ENCODE measurements around the gene NUP37.

NUP37 gene

GRCh38 chr12:102061096-102061559, 58.8 kb downstream of the NUP37 start:
- Histone ChIP-seq H3K9me3 (ENCODE audit: control insufficient read depth, low read length) (no peaks in the 10 kb centered on the region), H3K4me3 (ENCODE audit: extremely low read depth, insufficient read depth, low read length, poor library complexity, severe bottlenecking) (peak overlapping the region; percentile 79), H3K36me3 (ENCODE audit: control insufficient read depth, insufficient read depth, low read length) (peaks cover 6% of the 10 kb centered on the region), H3K27ac (ENCODE audit: low read depth, low read length, severe bottlenecking) (no peak overlapping the region), H3K4me1 (ENCODE audit: control insufficient read depth, insufficient read depth, low read length, poor library complexity, severe bottlenecking) (peaks cover 4% of the 10 kb centered on the region)
- 82% methylated on average over 8 of the region's 9 CpGs for WGBS, 2 experiments (ENCODE audit: insufficient coverage in 2 of 2)

- Histone ChIP-seq H3K27ac (ENCODE audit: low read depth, low read length, severe bottlenecking) (no peak overlapping the region), H3K4me1 (ENCODE audit: control insufficient read depth, insufficient read depth, low read length, poor library complexity, severe bottlenecking) (peaks cover 4% of the 10 kb centered on the region), H3K4me3 (ENCODE audit: extremely low read depth, insufficient read depth, low read length, poor library complexity, severe bottlenecking) (no peak overlapping the region), H3K36me3 (ENCODE audit: control insufficient read depth, insufficient read depth, low read length) (peaks cover 6% of the 10 kb centered on the region), H3K9me3 (ENCODE audit: control insufficient read depth, low read length) (no peaks in the 10 kb centered on the region)
Observed at GRCh38 chr12:102059343-102059742, 60.6 kb downstream of the NUP37 start.

- peaks cover 6% of the 10 kb centered on the region for H3K36me3 ChIP-seq (ENCODE audit: control insufficient read depth, insufficient read depth, low read length)
- 88 to 100% methylated on average over 1 to 3 of the region's 4 CpGs for WGBS, 2 experiments (ENCODE audit: insufficient coverage in 2 of 2)
- H3K27ac ChIP-seq (ENCODE audit: low read depth, low read length, severe bottlenecking) = no peak overlapping the region
Observed at GRCh38 chr12:102054345-102054744, 65.6 kb downstream of the NUP37 start.

GRCh38 chr12:102053062-102053349, 66.9 kb downstream of the NUP37 start:
- no peak overlapping the region for H3K4me3 ChIP-seq (ENCODE audit: extremely low read depth, insufficient read depth, low read length, poor library complexity, severe bottlenecking)
- no peaks in the 10 kb centered on the region for H3K9me3 ChIP-seq (ENCODE audit: control insufficient read depth, low read length)
- no peak overlapping the region for H3K27ac ChIP-seq (ENCODE audit: low read depth, low read length, severe bottlenecking)
- H3K36me3 ChIP-seq (ENCODE audit: control insufficient read depth, insufficient read depth, low read length) = peaks cover 6% of the 10 kb centered on the region
- H3K4me1 ChIP-seq (ENCODE audit: control insufficient read depth, insufficient read depth, low read length, poor library complexity, severe bottlenecking) = no peaks in the 10 kb centered on the region

More at GRCh38 chr12:102054345-102054744, 65.6 kb downstream of the NUP37 start:
- Histone ChIP-seq H3K4me3 (ENCODE audit: extremely low read depth, insufficient read depth, low read length, poor library complexity, severe bottlenecking) (no peak overlapping the region), H3K9me3 (ENCODE audit: control insufficient read depth, low read length) (no peaks in the 10 kb centered on the region), H3K4me1 (ENCODE audit: control insufficient read depth, insufficient read depth, low read length, poor library complexity, severe bottlenecking) (peaks cover under 1% of the 10 kb centered on the region)

GRCh38 chr12:102052192-102053061, 67.5 kb downstream of the NUP37 start:
- Histone ChIP-seq H3K9me3 (ENCODE audit: control insufficient read depth, low read length) (no peaks in the 10 kb centered on the region), H3K36me3 (ENCODE audit: control insufficient read depth, insufficient read depth, low read length) (peaks cover 6% of the 10 kb centered on the region), H3K4me3 (ENCODE audit: extremely low read depth, insufficient read depth, low read length, poor library complexity, severe bottlenecking) (no peak overlapping the region), H3K4me1 (ENCODE audit: control insufficient read depth, insufficient read depth, low read length, poor library complexity, severe bottlenecking) (no peaks in the 10 kb centered on the region), H3K27ac (ENCODE audit: low read depth, low read length, severe bottlenecking) (no peak overlapping the region)
- 90 to 93% methylated on average over 3 to 4 of the region's 4 CpGs for WGBS, 2 experiments (ENCODE audit: insufficient coverage in 2 of 2)

- H3K9me3 ChIP-seq (ENCODE audit: control insufficient read depth, low read length) = no peaks in the 10 kb centered on the region
- no peak overlapping the region for H3K27ac ChIP-seq (ENCODE audit: low read depth, low read length, severe bottlenecking)
- H3K4me3 ChIP-seq (ENCODE audit: extremely low read depth, insufficient read depth, low read length, poor library complexity, severe bottlenecking) = no peak overlapping the region
- no CpG with 5 or more reads among the region's 1 CpG for WGBS, 2 experiments (ENCODE audit: insufficient coverage in 2 of 2)
- no peaks in the 10 kb centered on the region for H3K4me1 ChIP-seq (ENCODE audit: control insufficient read depth, insufficient read depth, low read length, poor library complexity, severe bottlenecking)
- no peaks in the 10 kb centered on the region for H3K36me3 ChIP-seq (ENCODE audit: control insufficient read depth, insufficient read depth, low read length)
Observed at GRCh38 chr12:102051431-102051965, 68.4 kb downstream of the NUP37 start.

- Histone ChIP-seq H3K27ac (ENCODE audit: low read depth, low read length, severe bottlenecking) (no peak overlapping the region), H3K9me3 (ENCODE audit: control insufficient read depth, low read length) (no peaks in the 10 kb centered on the region), H3K4me3 (ENCODE audit: extremely low read depth, insufficient read depth, low read length, poor library complexity, severe bottlenecking) (no peak overlapping the region), H3K36me3 (ENCODE audit: control insufficient read depth, insufficient read depth, low read length) (no peaks in the 10 kb centered on the region), H3K4me1 (ENCODE audit: control insufficient read depth, insufficient read depth, low read length, poor library complexity, severe bottlenecking) (no peaks in the 10 kb centered on the region)
- no CpG with 5 or more reads among the region's 1 CpG for WGBS, 2 experiments (ENCODE audit: insufficient coverage in 2 of 2)
Observed at GRCh38 chr12:102050660-102051430, 69.1 kb downstream of the NUP37 start.

- Histone ChIP-seq H3K36me3 (ENCODE audit: control insufficient read depth, insufficient read depth, low read length) (peaks cover 5% of the 10 kb centered on the region), H3K4me3 (ENCODE audit: extremely low read depth, insufficient read depth, low read length, poor library complexity, severe bottlenecking) (no peak overlapping the region), H3K27ac (ENCODE audit: low read depth, low read length, severe bottlenecking) (no peak overlapping the region), H3K4me1 (ENCODE audit: control insufficient read depth, insufficient read depth, low read length, poor library complexity, severe bottlenecking) (no peaks in the 10 kb centered on the region), H3K9me3 (ENCODE audit: control insufficient read depth, low read length) (no peaks in the 10 kb centered on the region)
- 88 to 100% methylated on average over 1 of the region's 1 CpG for WGBS, 2 experiments (ENCODE audit: insufficient coverage in 2 of 2)
Observed at GRCh38 chr12:102043928-102044327, 76.0 kb downstream of the NUP37 start.

- Histone ChIP-seq H3K4me3 (ENCODE audit: extremely low read depth, insufficient read depth, low read length, poor library complexity, severe bottlenecking) (no peak overlapping the region), H3K27ac (ENCODE audit: low read depth, low read length, severe bottlenecking) (no peak overlapping the region), H3K36me3 (ENCODE audit: control insufficient read depth, insufficient read depth, low read length) (no peaks in the 10 kb centered on the region), H3K9me3 (ENCODE audit: control insufficient read depth, low read length) (no peaks in the 10 kb centered on the region), H3K4me1 (ENCODE audit: control insufficient read depth, insufficient read depth, low read length, poor library complexity, severe bottlenecking) (no peaks in the 10 kb centered on the region)
- no CpG with 5 or more reads among the region's 3 CpGs for WGBS, 2 experiments (ENCODE audit: insufficient coverage in 2 of 2)
Observed at GRCh38 chr12:102033991-102034745, 85.7 kb downstream of the NUP37 start.

GRCh38 chr12:102031852-102032251, 88.1 kb downstream of the NUP37 start:
- Histone ChIP-seq H3K27ac (ENCODE audit: low read depth, low read length, severe bottlenecking) (no peak overlapping the region), H3K4me1 (ENCODE audit: control insufficient read depth, insufficient read depth, low read length, poor library complexity, severe bottlenecking) (no peaks in the 10 kb centered on the region), H3K9me3 (ENCODE audit: control insufficient read depth, low read length) (no peaks in the 10 kb centered on the region), H3K4me3 (ENCODE audit: extremely low read depth, insufficient read depth, low read length, poor library complexity, severe bottlenecking) (no peak overlapping the region), H3K36me3 (ENCODE audit: control insufficient read depth, insufficient read depth, low read length) (no peaks in the 10 kb centered on the region)
